Ishikawa (cell line): Measurements from ENCODE around the gene STAC.

Experiments
- CEBPB ChIP-seq: IDR thresholded peaks from 2 replicates; pipeline ENCODE4 v1.6.1; 2012
- CREB1 ChIP-seq: IDR thresholded peaks from 2 replicates; pipeline ENCODE4 v1.6.1; 2012; ENCODE audit warnings: low read depth
- EGR1 ChIP-seq: IDR thresholded peaks from 2 replicates; pipeline ENCODE4 v1.6.1; 2012
- EP300 ChIP-seq: IDR thresholded peaks from 2 replicates; pipeline ENCODE4 v1.6.1; 2012; ENCODE audit warnings: borderline replicate concordance
- FOXM1 ChIP-seq: IDR thresholded peaks from 2 replicates; pipeline ENCODE4 v1.6.1; 2012; ENCODE audit warnings: low read depth, borderline replicate concordance
- NFIC ChIP-seq: IDR thresholded peaks from 2 replicates; pipeline ENCODE4 v1.6.1; 2012
- REST ChIP-seq: IDR thresholded peaks from 2 replicates; pipeline ENCODE4 v1.6.1; 2012; ENCODE audit warnings: low read depth, mild to moderate bottlenecking
- TAF1 ChIP-seq: IDR thresholded peaks from 2 replicates; pipeline ENCODE4 v1.6.1; 2012; ENCODE audit warnings: low read depth, mild to moderate bottlenecking
- TCF12 ChIP-seq: IDR thresholded peaks from 2 replicates; pipeline ENCODE4 v1.6.1; 2012; ENCODE audit warnings: low read depth
- TEAD4 ChIP-seq: IDR thresholded peaks from 2 replicates; pipeline ENCODE4 v1.6.1; 2012
- YY1 ChIP-seq: IDR thresholded peaks from 2 replicates; pipeline ENCODE4 v1.6.1; 2012; ENCODE audit warnings: low read depth
- ZBTB7A ChIP-seq: IDR thresholded peaks from 2 replicates; pipeline ENCODE4 v1.6.1; 2012; ENCODE audit warnings: low read depth
- TF ChIP-seq, protein P1 (sequence below): IDR thresholded peaks from 2 replicates; pipeline ENCODE4 v1.6.1; 2012
- TF ChIP-seq, protein P2 (sequence below): IDR thresholded peaks from 2 replicates; pipeline ENCODE4 v1.6.1; 2012

The STAC gene

GRCh38 chr3:36443028-36443686 lies 62.9 kb downstream of the STAC start:
- no peak for TF ChIP-seq REST

- TF ChIP-seq REST (no peak), CEBPB (no peak), FOXM1 (no peak), EGR1 (no peak), CREB1 (no peak)
These were observed 64.6 kb downstream of the STAC start for GRCh38 chr3:36444909-36445308.

GRCh38 chr3:36446276-36446675 lies 66.0 kb downstream of the STAC start:
- TF ChIP-seq, protein P1, sequence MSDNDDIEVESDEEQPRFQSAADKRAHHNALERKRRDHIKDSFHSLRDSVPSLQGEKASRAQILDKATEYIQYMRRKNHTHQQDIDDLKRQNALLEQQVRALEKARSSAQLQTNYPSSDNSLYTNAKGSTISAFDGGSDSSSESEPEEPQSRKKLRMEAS, result no peak
- TF ChIP-seq NFIC (no peak), TEAD4 (no peak), YY1 (no peak), ZBTB7A (no peak)
- TF ChIP-seq, protein P2, sequence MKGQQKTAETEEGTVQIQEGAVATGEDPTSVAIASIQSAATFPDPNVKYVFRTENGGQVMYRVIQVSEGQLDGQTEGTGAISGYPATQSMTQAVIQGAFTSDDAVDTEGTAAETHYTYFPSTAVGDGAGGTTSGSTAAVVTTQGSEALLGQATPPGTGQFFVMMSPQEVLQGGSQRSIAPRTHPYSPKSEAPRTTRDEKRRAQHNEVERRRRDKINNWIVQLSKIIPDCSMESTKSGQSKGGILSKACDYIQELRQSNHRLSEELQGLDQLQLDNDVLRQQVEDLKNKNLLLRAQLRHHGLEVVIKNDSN, result no peak

GRCh38 chr3:36447061-36447460 lies 66.8 kb downstream of the STAC start:
- TF ChIP-seq TAF1 (no peak), REST (no peak), EGR1 (no peak), YY1 (no peak), EP300 (no peak), CEBPB (no peak)
- TF ChIP-seq, protein P1, result no peak

GRCh38 chr3:36451816-36452215 lies 71.5 kb downstream of the STAC start:
- no peak for TF ChIP-seq EP300
- TF ChIP-seq ZBTB7A, result no peak
- TF ChIP-seq TEAD4, result no peak
- TF ChIP-seq TCF12, result no peak
- TF ChIP-seq, protein P1, result no peak
- no peak for TF ChIP-seq CREB1
- no peak for TF ChIP-seq REST
- TF ChIP-seq NFIC, result no peak
- TF ChIP-seq, protein P2, result no peak
